Neural cell (in vitro differentiated cells): ENCODE results near the gene RNF123.

Source experiments
- EZH2 ChIP-seq: fragments of 200-600, 300-800 bp; shearing (Covaris generic), sonication (generic); IDR thresholded peaks from 2 replicates; pipeline ENCODE4 v1.6.1; 2014; ENCODE audit warnings: antibody characterized with exemption, low read length, borderline replicate concordance, mild to moderate bottlenecking; ENCODE audit not compliant: insufficient read depth, poor library complexity, severe bottlenecking
- POLR2AphosphoS5 ChIP-seq: IDR thresholded peaks from 2 replicates; pipeline ENCODE4 v1.6.1; 2012
- RAD21 ChIP-seq: fragments of 450-650 bp; conservative IDR thresholded peaks from 2 replicates; pipeline ENCODE4 v1.6.1; 2014; ENCODE audit warnings: antibody characterized with exemption, mild to moderate bottlenecking, moderate library complexity
- SMC3 ChIP-seq: fragments of 450-650 bp; conservative IDR thresholded peaks from 2 replicates; pipeline ENCODE4 v1.6.1; 2014; ENCODE audit warnings: antibody characterized with exemption, mild to moderate bottlenecking, moderate library complexity; ENCODE audit not compliant: poor library complexity
- TAF1 ChIP-seq: IDR thresholded peaks from 2 replicates; pipeline ENCODE4 v1.6.1; 2012; ENCODE audit warnings: low read depth
- TF ChIP-seq, protein P1 (sequence below): fragments of 450-650 bp; IDR thresholded peaks from 2 replicates; pipeline ENCODE4 v1.5.1; 2014; ENCODE audit warnings: antibody characterized with exemption, mild to moderate bottlenecking, moderate library complexity; ENCODE audit not compliant: poor library complexity, severe bottlenecking

DNA sequence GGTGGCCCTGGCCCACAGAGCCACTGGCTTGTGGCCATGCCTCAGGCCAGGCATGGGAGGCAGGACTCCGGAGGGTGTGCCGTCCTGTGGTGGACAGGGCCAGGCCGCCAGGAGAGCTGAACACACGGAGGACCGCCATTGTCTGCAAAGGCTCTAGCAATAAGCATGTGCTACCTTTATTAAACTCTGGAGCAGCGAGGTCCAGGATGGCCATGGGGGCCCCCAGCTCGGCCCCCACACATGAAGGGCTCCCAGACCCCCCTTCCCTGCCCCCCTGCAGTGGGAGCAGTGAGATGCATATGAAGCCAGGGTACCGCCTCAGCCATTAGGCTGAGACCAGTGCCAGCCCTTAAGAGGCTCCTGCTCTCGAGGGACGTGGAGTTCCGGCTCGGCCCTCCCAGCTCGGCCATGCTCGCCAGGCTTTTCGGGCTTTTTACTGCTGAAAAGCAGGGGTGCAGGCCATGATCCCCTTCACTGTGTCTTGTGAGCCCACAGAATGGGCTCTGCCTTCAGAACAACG, 27.4 kb downstream of the RNF123 start:
- TF ChIP-seq, protein P1, sequence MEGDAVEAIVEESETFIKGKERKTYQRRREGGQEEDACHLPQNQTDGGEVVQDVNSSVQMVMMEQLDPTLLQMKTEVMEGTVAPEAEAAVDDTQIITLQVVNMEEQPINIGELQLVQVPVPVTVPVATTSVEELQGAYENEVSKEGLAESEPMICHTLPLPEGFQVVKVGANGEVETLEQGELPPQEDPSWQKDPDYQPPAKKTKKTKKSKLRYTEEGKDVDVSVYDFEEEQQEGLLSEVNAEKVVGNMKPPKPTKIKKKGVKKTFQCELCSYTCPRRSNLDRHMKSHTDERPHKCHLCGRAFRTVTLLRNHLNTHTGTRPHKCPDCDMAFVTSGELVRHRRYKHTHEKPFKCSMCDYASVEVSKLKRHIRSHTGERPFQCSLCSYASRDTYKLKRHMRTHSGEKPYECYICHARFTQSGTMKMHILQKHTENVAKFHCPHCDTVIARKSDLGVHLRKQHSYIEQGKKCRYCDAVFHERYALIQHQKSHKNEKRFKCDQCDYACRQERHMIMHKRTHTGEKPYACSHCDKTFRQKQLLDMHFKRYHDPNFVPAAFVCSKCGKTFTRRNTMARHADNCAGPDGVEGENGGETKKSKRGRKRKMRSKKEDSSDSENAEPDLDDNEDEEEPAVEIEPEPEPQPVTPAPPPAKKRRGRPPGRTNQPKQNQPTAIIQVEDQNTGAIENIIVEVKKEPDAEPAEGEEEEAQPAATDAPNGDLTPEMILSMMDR: no peak
- TF ChIP-seq SMC3: no peak
- no peak for TF ChIP-seq POLR2AphosphoS5
- no peak for TF ChIP-seq RAD21
- TF ChIP-seq EZH2: no peak
- no peak for TF ChIP-seq TAF1
